C1 segment of cervical spinal cord (tissue), 14 donors: ENCODE results near the gene UBL4B.
A peak's percentile ranks its signal among the peaks of the same experiment; 100 is the strongest.

Source experiments
- DNase-seq, 14 donors: peaks; one replicate each; lab custom pipeline; 2025; lab: John Stamatoyannopoulos, UW

Gene UBL4B

DNA sequence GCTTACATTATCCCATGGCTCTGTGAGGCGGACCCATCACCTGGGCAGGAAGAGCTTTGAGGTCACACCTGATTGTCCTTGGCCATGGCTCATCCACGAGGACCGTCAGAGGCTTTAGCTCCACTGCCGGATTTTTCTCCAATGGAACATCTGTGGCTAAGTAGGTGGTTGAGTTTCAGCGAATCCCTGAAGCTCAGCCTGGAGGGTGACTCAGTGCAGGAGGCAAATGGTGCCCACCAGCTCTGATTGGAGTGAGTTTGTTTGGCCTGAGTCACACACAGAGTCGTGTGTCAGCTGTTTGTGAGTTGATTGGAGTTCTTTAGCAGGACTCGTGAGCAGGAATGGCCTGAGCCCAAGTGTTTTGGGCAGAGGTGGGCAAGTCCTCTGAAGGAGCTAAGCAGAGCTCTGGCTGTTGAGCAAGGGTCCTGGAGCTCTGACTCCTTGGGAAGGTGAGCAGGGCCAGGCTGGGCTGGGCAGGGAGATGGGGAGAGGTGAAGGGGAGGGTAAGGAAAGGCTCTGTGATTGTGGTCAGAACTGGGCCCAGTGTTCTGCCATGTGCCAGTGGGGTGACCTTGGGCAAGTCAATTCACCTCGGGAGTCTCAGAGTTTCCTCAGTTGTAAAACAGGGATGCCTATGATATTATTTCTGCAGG, 40.0 kb downstream of the UBL4B start:
- DNase-seq = peak in 1 of 14 donors; percentile 24

DNA sequence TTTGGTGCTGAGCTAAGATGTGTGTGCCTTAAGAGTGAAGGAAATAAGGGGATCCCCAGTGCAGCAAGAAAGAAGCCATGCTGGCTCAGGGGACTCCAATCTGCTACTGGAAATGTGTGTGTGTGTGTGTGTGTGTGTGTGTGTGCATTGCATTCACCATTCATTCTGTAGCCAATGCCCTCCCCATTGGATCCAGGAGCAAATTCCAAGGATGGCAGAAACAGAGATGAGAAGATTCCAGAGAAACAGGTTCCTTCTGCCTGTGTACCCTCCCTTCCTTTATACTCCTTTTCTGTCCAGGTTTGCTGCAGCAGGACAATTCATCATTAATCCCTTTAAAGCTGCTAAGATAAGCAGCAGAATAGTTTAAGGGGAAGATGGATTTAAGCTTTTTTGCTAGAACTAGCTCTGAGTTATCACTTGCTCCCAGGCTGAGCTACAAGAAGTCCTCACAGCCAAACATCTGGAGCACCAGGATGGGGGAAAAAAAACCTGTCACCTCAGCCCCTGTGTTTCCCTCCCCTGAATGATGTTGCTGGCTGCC, 41.2 kb downstream of the UBL4B start:
- peak in 1 of 14 donors; percentile 36 for DNase-seq

GRCh38 chr1:110155878-110156522, 43.8 kb downstream of the UBL4B start:
- DNase-seq = no peak

DNA sequence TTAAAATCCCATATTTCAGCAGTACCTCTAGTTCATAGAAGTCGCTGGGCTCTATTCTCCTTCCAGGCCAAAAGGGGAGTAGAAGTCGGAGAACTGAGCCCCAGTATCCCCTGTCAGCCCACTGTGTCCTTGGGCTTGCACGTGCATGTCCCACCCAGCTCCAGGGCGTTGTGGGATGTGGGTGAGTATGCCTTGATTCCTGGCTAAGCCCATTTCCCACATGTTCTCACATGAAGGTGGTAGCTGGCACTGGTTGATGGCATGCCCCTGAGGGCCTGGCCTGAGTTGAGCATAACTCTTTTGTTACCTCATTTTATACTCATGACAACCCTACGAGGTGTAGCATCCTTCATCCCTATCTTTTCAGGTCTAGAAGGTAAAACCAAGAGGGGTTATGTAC, 46.0 kb downstream of the UBL4B start:
- DNase-seq = no peak

GRCh38 chr1:110159168-110159567, 46.9 kb downstream of the UBL4B start:
- peak in 1 of 14 donors; percentile 47 for DNase-seq

GRCh38 chr1:110160538-110161100, 48.4 kb downstream of the UBL4B start:
- DNase-seq = peak in 1 of 14 donors; percentile 53

DNA sequence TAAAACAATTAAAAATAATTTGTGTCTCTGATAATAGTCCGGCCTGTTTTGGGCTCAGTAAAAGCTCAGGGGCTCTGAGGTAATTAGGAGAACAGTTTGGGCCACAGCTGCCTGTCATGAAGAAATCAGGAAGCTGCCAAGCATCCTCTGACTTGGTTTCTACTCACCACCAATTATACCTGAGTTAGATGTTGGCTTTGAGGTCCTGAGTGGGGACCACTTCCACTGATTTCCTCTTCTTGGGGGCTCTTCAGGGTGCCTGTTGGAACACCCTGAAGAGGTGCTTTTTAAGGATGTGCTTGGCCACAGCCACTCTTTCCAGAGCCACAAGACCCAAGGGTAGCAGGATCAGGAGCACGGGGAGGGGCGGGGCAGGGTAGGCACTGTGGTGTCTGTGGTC, 48.9 kb downstream of the UBL4B start:
- no peak for DNase-seq

DNA sequence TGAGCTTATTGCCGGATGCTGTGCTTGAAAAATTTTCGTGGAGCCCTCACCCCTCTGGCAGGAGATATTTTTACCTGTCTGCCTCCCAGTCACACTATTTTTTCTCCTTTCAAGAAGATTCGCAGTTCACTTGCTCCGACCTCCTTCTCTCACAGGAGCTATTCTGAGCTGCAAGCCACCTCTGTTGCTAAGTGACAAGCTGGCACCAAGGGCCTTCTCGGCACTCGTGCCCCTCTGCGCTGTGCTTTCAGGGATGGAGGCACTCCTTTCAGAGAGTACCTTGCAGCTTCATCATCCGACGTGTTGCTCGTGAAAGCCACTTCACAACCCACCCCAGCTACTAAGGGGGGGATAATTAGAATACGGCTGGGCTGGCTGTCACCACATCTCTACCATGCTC, 49.6 kb downstream of the UBL4B start:
- peak in 1 of 14 donors; percentile 81 for DNase-seq
